NCI-H345 treated with DMSO at 0.1 percent for 48 hours (cell line): ENCODE data around the gene PTPN12.
"Not testable (repeated sequence)": the region's sequence is repeated elsewhere in the genome, so short reads cannot be mapped to it uniquely, and the experiment has no call there.

Experiments
- DNase-seq: peaks from one replicate; lab custom pipeline; 2025; ENCODE audit not compliant: unreplicated experiment; lab: John Stamatoyannopoulos, UW

PTPN12 gene

DNA sequence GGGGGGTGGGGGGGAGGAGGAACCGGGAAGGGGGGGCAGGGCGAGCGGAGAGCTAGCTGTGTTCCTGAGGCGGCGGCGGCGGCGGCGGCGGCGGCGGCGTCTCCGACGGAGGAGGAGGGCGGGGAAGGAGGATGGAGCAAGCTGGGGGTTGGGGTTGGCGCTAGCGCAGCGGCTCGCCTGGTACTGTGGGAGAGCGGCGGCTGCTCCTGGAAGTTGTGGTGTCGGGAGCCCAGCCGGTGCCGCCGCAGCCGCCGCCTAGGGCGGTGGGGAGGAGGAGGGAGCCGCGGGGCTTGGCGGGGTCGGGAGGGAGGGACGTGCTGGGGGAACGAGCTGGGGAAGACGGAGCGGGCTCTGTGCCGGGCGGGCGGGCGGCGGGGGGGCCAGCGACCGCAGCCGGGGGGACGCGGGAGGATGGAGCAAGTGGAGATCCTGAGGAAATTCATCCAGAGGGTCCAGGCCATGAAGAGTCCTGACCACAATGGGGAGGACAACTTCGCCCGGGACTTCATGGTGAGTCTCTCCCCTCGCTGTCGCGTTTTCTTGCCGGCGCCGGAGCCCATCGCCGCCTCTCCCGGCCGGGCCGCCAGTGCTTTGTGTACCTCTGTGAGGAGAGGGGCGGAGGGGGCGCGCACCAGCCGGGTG is at the start of gene PTPN12:
PTPN12 (plus strand) TSS at position 160 of the 642 bp plus-strand sequence; CDS start at position 412, 252 bp downstream.
- peak; percentile 48 for DNase-seq

DNA sequence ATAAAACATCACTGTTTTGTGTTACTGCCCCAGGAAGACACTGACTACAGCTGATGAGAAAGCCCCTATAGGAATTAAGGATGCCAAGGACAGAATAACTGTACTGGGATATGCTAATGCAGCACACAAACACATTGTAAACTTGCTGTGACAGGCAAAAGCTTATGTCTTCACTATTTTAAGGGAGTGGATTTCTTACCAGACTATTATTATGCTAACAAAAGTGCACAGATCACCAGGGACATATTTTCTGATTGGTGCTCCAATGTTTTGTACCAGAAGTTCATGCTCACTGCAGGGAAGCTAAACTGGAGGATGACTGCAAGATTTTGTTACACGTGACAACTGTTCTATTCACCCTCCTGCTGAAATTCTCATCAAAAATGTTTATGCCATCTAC is 48.1 kb upstream of the PTPN12 start:
- DNase-seq = no peak

DNA sequence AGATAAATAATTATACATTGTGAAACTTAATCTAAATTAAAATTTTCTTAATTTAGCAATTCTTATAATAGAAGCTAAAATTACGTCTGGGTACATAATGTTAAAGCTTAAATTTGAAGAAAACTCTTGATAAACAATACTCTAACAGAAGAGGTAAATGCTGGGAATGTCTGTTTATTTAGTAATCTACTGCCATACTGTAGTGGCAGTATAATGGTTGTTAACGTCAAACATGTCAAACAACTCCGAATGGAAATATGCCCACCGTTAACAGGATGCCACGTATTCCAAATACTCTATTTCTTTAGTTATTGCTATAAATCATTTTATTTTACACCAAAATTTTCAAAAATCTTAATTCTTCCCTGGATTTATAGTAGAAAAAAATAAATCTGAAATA is 40.0 kb upstream of the PTPN12 start:
- peak; percentile 30 for DNase-seq

DNA sequence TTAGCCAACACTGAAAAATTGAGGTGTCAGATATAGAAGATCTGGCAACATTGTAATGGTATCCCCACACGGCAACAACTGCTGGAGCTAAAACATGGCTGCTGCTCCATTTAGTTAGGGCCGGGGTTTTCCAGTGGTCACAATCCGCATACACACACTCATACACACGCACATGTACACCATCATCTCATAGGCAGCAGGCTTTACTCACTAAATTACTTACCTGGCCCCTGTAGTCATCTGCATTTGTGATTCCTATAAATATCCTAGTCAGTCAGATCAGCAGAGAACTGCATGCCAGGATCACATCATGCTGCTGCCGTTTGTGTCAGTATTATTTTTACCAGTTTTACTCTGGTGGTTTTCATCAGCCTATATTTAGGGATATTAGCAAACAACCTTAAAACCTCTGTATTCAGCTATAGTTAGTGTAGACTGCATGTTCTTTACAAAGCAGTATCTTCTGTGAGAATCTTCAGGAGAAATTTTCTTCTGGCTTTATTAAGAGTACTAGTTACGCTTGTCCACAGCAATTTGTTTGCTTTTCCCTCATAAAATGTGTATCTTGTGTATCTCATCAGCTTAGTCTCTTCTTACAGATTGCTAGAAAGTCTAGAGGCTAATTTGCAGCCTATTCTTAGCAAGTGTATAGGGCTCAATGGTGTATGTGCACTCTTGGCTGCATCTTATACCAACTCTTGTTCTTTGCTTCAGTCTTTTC is 38.3 kb upstream of the PTPN12 start:
- no peak for DNase-seq

DNA sequence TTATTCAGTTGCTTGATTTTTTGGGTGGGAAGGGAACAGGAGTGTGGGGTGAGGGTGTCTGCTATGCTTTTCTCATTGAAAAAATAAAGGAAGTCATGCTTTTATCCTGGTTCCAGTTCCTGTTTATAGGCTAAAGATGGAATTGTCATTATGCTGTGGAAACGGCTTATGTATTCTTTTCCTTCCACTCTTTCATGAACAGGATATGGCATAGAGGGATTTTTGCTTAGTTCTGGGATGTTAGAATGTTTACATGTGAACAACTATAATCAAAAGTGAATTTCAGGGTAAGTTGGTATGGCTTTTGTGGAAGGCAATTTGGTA is 35.9 kb upstream of the PTPN12 start:
- no peak for DNase-seq

DNA sequence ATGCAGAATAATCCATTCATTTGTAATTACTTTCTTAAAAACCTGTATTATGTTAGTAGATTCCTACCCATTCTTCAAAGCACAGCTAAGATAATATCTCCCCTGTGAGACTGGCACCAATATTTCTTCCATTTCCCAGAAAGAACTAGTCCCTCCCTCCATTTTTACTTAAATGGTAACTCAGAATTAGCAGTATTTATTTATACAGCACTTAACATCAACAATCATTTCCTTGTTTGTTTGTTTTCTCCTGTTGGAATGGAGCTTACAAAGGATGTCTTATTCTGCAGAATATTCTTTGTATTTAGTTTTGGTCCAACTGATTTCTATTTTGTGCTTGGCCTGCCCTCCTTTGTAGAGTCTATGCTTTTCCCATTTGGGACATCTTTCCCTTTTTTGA is 32.1 kb upstream of the PTPN12 start:
- no peak for DNase-seq

DNA sequence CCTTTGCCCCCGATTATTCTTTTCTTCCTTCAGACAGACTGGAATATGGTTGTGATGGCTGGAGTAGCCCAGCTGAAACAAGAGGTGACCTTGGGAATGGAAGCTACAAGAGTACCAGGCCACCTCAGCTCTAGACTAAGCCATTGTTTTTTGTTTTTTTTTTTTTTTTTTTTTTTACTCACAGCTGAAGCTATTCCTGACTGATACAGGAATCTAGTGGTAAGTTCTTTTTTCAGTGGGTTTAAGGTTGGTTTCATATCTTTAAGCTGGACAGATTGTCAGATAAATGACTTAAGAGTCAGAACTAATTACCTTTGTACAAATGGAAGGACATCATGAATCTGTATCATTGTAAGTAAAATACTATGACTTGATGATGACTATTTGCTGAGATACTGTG is 30.2 kb upstream of the PTPN12 start:
- no peak for DNase-seq

DNA sequence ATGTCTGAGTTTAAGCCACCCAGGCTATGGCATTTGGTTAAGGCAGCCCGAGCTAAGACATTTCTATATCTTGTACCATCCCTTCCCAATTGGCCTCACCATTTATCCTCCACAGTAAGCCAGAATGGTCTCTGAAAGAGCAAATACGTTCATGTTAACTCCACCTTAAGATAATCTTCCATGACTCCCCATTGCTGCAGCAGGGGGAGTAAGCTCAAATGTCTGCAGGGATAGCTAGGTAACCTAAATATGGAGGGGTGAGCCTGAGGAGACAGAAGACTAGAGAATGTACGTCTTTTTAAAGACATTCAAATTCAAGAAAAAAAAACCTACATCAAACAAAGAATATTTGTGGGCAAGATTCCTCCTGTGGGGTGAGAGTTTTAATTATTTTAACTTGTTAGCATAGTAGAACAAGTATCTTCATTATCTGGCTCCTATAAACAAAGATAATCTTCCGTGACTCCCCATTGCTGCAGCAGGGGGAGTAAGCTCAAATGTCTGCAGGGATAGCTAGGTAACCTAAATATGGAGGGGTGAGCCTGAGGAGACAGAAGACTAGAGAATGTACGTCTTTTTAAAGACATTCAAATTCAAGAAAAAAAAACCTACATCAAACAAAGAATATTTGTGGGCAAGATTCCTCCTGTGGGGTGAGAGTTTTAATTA is 24.0 kb upstream of the PTPN12 start:
- DNase-seq = not testable (repeated sequence)

DNA sequence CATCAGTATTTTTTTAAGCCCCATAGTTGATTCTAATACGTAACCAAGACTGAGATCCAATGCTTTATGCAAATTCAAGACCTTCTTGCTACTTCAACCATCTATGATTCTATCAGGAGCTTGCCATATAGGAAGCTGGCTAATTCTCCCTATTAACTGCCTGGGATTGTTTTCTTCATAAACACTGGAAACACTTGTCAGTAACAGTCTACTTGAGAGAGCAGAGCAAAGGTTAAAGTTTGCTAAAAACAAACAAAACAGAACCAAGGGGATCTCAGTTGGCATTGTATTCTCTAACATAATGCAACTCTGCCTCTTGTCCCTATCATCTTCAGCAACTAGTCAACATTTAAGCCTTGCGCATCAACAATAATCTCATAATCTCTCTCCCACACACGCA is 21.0 kb upstream of the PTPN12 start:
- no peak for DNase-seq

DNA sequence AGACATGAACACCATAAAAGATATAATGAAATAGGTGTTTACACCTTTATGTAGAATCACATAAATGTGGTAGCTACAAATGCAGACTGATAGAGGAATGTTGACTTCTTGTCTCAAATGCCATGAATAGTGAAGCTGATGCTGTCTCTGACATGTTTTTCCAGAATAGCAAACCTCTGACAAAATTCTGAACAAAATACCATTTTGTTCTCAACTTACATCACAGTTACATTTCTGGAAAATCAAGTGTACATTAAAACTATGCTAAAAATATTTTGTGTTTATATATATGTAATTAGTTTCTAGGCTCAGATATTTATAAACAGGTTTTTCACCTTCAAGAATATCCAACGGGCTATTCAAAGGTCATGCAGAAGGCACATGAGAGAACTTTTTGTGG is 16.8 kb upstream of the PTPN12 start:
- no peak for DNase-seq

DNA sequence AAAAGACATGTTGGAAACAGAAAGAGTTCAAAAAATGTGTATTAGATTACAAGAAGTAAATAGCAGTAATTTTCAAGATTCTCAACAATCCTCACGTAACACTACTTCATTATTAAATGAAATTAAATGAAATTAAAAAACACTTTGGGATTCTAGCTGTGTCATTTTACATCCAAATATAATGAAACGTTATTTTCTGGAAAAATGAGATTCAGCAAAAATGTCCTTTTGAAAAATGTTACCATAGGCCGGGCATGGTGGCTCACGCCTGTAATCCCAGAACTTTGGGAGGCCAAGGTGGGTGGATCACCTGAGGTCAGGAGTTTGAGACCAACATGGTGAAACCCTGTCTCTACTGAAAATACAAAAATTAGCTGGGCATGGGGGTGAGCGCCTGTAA is 15.6 kb upstream of the PTPN12 start:
- not testable (repeated sequence) for DNase-seq

DNA sequence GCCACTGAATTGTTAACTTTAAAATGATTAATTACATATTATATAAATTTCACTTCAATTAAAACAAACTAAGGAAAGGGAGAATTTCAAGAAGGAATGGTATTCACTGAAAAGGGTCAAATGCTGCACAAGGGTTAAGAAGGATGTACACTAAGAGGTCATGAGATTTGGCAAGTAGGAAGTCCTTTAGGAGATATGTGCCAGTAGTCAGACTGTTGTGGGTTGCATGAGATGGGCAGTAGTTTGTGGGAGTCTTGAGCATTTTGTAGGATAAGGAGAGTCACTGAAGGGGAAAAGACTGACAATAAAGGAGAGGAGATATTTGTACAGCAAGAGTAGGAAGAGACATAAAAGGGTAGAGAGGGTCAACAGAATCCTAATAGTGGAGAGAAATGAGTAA is 12.4 kb upstream of the PTPN12 start:
- no peak for DNase-seq

DNA sequence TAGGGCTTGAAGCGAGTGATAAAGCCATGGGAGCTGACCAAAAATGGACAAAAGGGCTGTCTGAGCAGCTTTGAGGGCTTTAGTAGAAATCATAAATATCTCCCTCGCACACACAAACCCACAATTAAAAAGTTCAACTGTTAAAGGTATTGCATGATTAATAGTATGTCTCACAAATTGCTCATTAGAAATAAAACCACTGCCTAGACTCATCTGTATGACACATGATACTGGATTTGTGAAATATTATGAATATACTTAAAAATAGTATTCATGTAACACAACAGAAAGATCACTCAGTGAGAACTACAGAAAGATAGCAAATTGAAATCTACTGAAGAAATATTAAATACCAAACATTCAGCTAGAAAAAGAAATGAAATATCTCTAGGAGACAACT is 11.9 kb upstream of the PTPN12 start:
- no peak for DNase-seq

DNA sequence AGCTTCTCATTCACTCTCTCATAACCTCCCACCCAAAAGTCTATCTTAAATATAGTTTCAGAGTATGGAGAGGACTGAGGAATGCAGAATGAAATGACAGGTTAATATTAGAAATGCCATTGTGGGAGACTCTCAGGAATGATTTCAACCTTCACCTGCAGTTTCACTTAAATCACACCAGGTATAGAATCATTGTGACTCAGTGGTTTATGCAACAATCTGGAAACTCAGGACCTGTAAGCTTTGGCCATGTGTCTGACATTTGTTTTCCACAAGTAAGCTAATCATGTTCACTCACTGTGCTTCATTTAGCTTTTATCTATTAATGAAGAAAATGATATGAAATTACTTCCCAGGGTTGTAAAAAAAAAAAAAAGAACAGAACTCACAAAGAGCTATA is 8.7 kb upstream of the PTPN12 start:
- no peak for DNase-seq

DNA sequence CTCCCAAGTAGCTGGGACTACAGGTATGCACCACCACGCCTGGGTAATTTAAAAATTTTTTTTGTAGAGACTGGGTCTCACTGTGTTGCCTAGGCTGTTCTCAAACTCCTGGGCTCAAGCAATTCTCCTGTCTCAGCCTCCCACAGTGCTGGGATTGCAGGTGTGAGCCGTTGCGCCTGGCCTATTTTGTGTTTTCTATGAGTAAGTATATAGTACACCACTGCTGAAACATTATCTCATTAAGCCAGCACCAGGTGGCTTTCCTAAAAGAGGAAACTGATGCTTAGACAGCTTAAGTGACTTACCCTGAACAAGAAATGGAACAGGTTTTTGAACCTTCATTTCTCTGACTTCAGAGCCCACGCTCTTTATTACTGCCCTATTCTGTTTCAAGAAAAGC is 7.8 kb upstream of the PTPN12 start:
- no peak for DNase-seq

DNA sequence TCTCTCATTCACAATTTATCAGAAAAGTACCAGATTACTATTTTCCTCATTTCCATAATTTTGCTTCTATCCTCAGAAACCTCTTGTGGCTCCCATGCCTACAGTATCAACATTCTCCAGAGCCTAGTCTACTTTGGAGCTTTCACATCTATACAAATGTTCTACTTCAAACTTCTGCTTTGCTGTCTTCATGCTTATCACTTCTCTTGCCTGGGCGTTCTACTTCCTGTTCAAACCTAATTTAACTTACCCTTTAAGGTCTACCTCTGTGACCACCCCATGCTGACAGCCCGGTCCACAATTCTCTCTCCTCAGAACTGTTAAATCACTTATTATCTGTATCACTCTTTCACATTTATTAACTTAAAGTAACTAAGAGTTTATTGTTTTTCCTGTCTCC is 6.1 kb upstream of the PTPN12 start:
- no peak for DNase-seq

DNA sequence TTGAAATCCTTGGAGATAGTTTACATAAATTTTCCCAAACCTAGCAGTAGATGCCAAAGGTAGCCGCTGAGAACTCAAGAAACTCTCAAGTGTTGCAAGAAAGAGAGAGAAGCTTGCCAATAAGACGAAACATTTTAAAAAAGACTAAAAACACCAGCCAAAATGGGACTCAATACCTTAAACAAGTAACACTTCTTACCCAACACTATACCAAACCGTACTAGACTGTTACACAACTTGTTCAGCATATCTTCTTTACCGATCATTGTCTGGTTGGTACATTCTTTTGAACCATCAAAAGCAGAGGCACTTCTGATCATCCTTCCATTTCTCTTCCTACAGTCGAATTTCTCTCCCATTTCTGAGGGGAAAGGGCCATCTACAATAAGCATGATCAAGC is 4.8 kb upstream of the PTPN12 start:
- DNase-seq = no peak

DNA sequence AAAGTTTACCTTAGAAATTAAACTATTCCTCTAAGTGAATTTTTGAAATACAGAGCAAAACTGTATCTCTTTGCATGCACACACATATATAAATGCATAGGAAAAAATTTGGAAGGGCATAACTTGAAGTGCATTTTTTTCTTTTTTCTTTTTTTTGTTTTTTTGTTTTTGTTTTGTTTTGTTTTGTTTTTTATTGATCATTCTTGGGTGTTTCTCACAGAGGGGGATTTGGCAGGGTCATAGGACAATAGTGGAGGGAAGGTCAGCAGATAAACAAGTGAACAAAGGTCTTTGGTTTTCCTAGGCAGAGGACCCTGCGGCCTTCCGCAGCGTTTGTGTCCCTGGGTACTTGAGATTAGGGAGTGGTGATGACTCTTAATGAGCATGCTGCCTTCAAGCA is 4.4 kb upstream of the PTPN12 start:
- not testable (repeated sequence) for DNase-seq

DNA sequence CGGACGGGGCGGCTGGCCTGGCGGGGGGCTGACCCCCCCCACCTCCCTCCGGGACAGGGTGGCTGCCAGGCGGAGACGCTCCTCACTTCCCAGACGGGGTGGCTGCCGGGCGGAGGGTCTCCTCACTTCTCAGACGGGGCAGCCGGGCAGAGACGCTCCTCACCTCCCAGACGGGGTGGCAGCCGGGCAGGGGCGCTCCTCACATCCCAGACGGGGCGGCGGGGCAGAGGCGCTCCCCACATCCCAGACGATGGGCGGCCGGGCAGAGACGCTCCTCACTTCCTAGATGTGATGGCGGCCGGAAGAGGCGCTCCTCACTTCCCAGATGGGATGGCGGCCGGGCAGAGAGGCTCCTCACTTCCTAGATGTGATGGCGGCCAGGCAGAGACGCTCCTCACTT is 3.0 kb upstream of the PTPN12 start:
- DNase-seq = not testable (repeated sequence)

DNA sequence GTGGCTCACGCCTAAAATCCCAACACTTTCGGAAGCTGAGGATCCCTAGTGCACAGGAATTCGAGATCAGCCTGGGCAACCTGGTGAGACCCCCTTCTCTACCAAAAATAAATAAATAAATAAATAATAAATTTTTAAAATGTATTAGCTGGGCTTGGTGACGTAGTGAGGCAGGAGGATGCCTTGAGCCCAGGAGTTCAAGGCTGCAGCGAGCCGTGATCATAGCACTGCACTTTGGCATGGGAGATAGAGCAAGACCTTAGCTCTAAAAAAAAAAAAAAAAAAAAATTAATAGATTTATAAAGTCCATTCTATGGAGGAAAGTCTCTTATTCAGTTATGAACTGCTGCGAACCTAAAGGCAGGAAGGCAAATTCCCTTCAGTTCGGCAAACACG is 1.1 kb upstream of the PTPN12 start:
- no peak for DNase-seq

DNA sequence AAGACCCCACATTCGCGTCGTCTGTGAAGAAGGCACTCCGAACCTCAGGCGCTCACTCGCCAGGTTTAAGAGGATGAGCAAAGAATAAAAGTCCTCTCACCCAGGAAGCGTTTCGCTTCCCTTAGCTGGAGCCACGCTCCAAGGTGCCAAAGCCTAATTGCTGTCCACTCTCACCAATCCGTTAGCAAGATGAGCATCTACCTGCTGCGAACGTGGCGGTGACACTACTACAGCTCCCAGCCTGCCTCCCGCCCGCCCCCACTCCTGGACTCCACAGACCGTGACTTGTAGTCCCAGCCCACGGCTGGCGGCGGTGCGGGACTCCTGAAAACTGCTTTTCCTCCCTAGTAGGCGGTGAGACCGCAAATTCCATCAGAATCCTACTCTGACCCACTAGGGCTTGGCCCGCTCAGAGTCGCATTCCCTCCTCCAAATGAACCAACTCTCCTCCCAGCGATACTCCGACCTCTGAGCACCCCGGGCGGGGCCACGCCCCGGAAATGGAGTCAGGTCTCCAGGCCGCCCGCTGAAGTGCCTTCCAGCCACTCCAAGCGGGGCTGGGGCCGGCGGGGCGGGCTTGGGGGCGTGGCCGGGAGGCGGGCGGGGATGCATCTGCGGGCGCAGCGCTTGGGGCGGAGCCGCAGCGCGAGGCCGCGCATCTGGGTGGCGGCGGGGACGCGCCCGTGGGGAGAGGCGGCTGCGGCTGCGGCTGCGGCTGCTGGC is 521 bp upstream of the PTPN12 start:
- peak; percentile 86 for DNase-seq

DNA sequence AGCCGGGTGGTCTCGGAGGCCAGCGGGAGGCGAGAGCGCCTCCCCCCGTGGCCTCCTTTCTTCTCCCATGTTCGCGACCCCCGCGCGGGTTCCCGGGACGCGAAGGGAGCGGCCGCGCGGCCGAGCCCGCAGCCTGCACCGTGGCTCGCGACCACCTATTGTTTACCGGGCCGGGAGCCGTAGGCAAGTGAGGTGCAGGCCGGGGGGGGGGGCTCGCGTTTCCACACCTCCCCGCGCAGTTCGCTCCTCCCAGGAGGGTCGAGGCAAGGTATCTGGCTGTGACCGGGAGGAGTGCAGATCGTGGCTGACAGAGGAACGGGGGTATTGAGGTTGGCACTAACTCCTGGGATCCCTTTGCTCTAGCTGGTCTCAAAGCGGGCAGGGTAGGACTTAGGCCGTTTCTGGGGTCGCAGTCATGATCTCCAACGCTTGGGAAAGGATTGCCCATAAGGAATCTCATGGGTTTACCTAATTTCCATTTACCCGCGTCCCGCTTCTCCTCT is 734 bp downstream of the PTPN12 start:
- peak; percentile 68 for DNase-seq
